ENCODE results near the gene AMIGO1.

Gene AMIGO1

GRCh38 chr1:109454497-109455133, 54.9 kb downstream of the AMIGO1 start:
- no peak for DNase-seq (ENCODE audit: low spot score)

Measured in putamen (tissue), 1 donor.